GM21529 (cell line): ENCODE data around the gene OSBPL8.
"Not testable (repeated sequence)": the region's sequence is repeated elsewhere in the genome, so short reads cannot be mapped to it uniquely, and the experiment has no call there.

ENCODE experiments used
- ATAC-seq: cut with Tn5 transposase; IDR thresholded peaks from one replicate; pipeline ENCODE4 v1.9.1; 2021; ENCODE audit not compliant: unreplicated experiment

The OSBPL8 gene

DNA sequence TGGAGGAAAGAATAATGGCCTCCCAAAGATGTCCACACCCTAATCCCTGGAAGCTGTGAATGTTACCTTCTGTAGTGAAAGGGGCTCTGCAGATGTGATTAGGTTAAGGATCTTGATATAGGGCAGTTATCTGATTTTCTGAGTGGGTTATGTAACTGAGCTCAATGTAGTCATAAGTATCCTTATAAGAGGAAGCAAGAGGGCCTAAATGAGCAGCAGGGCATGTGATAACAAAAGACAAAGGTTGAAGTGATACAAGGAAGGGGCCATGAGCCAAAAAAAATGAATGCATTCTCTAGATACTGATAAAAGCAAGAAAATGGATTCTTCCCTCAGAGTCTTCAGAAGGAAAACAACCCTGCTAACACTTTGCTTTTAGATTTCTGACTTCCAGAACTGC is 78.8 kb downstream of the OSBPL8 start:
- no peak for ATAC-seq

DNA sequence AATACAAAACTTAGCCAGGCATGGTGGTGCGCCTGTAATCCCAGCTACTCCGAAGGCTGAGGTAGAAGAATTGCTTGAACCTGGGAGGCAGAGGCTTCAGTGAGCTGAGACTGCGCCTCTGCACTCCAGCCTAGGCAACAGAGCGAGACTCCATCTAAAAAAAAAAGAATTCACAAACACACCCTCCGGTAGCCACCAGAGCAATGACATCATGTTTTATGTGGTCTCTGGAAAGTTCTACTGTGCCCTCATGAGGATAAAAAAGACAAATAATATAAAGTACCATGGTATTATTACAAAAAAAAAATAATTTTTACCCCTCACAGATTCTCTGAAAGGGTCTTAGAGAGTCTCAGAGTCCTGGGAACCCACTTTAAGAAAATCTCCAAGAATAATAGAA is 81.5 kb downstream of the OSBPL8 start:
- no peak for ATAC-seq

DNA sequence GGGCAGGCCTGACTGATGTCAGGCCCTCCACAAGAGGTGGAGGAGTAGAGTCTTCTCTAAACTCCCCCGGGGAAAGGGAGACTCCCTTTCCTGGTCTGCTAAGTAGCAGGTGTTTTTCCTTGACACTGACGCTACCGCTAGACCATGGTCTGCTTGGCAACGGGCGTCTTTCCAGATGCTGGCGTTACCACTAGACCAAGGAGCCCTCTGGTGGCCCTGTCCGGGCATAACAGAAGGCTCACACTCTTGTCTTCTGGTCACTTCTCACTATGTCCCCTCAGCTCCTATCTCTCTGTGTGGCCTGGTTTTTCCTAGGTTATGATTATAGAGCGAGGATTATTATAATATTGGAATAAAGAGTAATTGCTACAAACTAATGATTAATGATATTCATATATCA is 86.7 kb downstream of the OSBPL8 start:
- not testable (repeated sequence) for ATAC-seq

- no peak for ATAC-seq
Measured at GRCh38 chr12:76471579-76471978, 88.0 kb downstream of the OSBPL8 start.

DNA sequence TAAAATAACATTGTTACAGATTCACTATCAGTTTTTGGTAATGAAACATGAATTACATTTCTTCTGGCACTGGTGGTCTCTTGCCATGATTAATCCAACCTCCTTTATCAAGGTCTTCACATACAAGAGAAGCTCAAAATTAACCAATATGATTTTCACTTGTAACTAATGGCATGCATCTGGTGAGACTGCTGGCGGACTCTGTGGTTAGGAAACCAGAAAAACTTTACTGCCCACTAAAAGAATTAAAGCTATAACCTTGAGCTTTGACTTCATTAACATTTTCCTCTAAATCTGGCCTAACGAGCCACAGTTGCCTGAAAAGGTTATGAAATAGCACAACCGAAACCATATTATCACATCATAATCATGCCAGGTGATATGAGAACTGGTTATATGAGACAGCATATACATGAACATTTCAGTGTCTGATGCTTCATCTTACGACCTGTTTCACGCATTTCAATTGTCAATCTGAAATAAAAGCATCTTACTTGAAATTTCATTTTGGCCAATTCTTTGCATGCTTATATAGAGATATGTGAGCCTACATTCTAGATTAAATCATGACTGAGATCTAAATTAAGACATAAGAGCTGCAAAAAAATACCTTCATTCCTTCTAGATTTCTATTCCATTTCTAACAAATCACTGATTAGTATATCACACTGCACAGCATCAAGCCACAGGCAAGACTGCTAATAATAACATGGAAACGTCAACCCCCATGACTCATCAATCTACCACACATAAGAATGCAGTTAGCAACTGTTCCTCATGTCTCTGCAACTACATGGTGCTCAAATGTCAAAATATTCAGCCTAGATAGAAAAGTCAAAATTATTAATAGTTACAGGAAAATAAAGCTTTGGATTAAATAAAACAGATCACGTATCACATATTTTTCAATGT is 89.3 kb downstream of the OSBPL8 start:
- ATAC-seq: peak; percentile 76

DNA sequence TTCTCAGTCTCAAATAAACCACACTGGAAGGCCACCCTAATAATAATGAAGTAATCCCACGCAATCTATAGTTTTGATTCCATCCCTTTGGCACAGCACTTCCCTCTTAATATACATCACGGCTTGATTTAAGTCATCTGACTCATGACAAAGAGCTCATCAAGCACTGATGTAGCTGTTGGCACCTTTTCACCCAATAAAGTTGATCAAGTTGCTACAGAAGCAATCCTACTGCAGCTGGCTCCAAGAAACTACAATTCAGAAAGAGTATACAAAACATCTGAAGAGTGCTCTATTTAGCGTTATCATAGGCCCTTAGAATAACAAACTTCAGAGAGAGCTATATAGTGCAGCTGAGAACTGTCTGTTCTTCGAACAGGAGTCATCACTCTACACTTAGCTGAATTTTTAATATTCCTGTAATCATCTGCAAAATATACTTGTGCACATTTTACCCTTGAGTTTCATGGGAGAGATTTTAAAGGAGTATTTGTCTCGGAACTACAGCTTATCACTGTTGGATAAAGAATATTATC is 94.9 kb downstream of the OSBPL8 start:
- ATAC-seq: no peak

DNA sequence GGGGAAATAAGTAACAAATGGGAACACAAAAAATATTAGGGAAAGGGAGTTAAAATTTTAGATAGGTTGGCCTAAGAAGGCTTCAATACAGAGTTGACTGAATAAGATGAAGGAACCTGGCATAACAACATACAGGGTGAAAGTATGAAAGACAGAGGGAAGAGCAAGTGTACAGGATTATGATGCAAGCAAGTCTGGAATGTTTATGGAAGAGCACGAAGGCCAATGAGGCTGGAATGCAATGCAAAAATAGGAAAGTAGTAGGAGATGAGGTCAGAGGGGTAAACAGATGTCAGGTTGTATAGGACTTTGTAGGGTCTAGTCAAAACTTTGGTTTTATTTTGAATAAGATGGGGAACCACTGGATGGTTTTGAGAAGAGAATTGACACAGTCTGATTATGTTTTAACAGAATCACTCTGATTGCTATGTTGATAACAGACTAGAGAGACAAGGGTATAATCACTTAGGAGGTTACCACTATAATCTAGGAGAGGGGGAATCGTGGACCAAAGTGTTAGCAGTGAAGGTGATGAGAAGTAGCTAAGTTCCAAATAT is 96.8 kb downstream of the OSBPL8 start:
- ATAC-seq: peak; percentile 53

DNA sequence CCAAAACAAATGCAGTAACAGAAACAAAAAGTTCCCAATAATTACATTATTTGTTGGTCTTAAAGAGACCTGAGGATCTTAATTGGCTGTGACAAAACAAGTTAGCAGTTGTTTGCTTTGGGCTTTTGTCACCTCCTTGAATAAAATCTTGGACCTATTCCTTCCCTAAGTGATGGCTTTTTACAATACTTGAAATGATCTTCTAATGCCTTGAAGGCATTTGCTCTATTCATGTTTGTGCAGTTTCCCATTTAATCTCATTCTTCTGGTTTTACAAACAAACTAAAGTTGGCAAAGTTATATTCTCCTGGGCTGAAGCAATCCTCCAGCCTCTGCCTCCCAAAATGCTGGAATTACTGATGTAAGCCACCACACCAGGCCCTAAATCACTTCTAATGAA is 98.8 kb downstream of the OSBPL8 start:
- ATAC-seq: no peak

DNA sequence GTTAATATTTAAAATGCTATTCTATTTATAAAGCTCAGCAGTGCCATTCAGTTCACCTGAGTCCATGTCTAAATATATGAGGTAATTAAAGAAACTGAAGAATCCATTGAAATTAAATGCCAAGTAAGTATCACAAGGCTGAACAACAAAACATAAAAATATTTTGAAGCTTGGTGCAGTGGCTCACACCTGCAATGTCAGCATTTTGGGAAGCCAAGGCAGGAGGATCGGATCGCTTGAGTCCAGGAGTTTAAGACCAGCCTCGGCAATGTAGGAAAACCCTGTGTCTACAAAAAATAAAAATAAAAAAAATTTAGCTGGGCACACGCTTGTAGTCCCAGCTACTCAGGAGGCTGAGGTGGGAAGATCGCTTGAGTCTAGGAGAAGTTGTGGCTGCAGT is 101.8 kb downstream of the OSBPL8 start:
- no peak for ATAC-seq

GRCh38 chr12:76457010-76457409 is 102.6 kb downstream of the OSBPL8 start:
- no peak for ATAC-seq

- ATAC-seq: peak; percentile 98
Measured at GRCh38 chr12:76455582-76456345, 103.8 kb downstream of the OSBPL8 start.

- no peak for ATAC-seq
Measured at GRCh38 chr12:76451528-76451927, 108.0 kb downstream of the OSBPL8 start.

- no peak for ATAC-seq
Measured at GRCh38 chr12:76450690-76451089, 108.9 kb downstream of the OSBPL8 start.

- ATAC-seq: no peak
Measured at GRCh38 chr12:76449993-76450392, 109.6 kb downstream of the OSBPL8 start.

DNA sequence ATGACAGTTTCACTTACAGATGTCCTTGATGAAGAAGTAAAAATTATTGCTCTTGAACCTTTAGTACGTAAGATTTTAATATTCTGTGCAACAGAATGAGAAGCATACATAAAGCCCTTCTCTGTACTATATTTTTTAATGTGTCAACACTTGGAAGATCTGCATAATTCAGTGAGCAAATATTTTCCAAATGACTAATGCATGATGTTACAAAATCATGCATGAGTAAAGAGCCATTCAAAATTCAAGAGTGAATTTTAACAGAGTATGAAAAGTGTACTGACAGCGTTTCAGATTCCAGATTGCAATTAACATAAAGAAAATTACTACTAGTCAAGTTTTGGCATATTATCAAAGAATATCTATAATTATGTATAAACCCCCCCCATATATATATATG is 110.0 kb downstream of the OSBPL8 start:
- ATAC-seq: no peak

- no peak for ATAC-seq
Measured at GRCh38 chr12:76449016-76449415, 110.6 kb downstream of the OSBPL8 start.

DNA sequence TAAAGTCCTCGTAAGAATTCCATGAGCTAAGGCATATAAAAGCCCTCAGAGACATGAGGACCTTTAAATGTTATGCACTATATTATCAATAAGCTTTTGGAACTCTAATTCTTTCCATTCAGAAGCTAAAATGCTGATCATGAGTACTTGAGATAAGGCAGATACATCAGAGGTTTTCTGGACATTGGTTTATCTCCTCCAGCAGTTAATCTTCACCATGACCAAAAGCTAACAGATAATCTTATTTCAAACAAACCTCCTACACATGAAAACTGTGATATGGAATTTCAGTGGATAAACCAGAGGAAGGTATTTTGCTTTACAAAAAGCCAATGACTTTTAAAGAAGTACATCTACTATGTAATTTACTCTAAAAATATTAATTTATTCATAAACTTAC is 113.5 kb downstream of the OSBPL8 start:
- no peak for ATAC-seq

- no peak for ATAC-seq
Measured at GRCh38 chr12:76445462-76445861, 114.1 kb downstream of the OSBPL8 start.

- ATAC-seq: no peak
Measured at GRCh38 chr12:76444408-76444984, 115.1 kb downstream of the OSBPL8 start.

DNA sequence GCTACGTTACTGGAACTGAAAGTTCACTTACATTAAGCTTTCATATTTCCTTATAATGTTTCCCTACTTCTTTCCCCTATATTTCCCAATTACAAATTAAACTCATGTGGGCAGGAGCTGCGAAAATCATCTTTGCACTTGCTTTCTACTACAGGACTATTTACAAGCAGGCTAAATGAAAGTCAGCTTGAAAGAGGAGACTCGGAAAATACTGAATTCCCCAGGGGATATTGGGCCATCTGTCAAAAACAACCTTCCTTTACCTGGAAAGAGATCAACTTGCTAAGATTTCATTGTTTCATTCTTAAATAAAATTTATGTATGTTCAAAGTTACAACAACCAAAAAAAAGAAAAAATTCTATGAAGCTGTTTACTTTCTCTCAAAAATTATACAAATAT is 118.6 kb downstream of the OSBPL8 start:
- ATAC-seq: no peak

- no peak for ATAC-seq
Measured at GRCh38 chr12:76432733-76433132, 126.8 kb downstream of the OSBPL8 start.
